Measurements from ENCODE around the gene PFDN2.
"Not testable (repeated sequence)": the region's sequence is repeated elsewhere in the genome, so short reads cannot be mapped to it uniquely, and the experiment has no call there.

Gene PFDN2

DNA sequence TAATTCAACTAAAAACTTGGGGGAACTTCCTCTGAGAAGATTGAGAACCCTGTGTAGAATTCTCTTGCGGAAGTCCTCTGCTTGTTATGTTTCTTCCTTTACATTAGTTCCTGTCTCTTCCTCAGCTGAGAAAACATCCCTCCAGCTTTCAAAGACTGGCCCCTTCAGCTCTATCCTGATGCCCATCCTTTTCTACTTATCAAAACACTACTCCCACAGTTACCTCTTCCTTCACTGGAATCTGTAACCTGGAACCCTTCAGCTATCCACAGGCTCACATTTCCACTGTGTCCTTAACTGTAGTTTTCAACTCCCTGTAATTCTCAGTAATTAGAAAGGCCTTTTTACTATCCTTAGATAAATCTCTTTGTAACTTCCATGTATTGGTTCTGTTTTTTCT, 20.6 kb upstream of the PFDN2 start:
- DNase-seq, result no peak

DNA sequence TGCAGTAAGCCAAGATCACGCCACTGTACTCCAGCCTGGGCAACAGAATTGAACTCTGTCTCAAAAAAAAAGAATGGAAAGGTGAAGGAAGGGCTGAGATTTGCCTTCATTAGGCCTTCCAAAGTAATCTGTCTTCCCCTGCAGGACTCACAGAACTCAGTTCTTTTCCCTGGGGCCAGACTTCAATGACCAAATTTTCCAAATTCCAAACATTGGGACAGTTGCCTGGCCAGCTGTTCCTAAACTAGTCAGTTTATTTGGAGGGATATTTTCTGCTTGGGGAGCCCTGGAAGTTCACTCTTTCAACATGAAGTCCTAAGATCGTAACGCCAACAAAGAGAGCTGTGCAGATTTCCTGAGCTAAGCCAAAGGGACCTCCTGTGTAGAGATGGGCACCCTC, 20.0 kb upstream of the PFDN2 start:
- no peak for DNase-seq

DNA sequence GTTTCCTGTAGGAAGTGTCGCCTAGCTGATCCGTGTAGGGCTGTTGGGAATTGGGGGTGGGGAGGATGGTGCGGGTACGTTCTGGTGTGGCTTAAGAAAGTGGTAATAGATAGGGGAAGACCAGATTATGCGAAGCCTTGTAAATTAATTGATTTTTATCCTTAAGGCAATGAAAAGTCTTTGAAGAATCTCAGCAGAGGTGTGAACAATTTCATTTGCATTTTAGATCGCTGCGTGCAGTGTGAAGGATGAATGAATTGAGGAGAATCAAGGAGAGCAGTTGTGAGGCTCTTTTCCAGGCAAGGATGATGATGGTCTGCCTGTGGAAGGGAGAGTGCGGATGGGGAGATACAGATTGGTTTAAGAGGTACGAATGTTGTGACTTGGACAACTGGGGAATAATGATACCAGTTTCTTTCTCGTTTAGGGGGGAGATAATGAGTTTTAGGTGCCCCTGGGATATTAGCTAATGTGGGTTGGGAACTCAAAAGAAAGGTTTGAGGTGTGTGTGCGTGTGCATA, 15.4 kb upstream of the PFDN2 start:
- no peak for DNase-seq

DNA sequence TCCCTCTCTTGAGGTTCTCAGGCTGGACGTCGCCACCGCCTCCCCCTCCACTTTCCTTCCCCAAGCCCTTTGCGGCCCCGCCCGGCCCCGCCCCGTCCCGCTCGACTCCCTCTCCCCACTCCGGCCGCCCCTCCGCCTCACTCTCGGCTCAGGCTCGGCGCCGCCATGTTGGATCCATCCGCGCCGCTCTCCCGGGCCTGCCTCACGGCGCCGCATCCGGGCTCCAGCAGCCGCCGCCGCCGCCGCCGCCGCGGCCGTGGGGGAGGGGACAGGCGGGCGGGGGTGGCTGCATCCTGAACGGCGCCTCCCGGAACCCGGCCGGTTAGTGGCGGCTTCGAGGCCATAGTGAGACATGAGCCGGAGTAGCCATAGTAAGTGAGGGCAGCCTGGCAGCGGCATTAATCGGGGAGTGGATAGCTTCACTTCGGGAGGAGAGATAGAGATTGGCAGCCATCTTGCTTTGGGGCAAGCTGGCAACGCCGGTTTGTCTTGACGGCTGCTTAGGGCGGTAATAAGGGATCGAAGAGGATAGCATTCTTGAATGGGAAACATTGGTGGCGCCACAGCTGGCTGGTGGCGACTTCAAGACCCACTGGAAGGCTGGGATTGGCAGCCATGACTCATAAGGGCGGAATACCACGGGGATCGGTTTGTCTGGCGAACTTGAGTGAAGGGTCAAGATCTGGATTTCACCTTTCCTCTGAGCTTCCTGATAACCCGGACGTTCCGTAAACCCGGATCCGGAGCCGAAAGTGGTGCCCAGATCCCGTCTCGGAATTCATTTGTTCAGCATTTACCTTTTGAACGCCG, 14.8 kb upstream of the PFDN2 start, which contains the start of gene DEDD:
Gene DEDD (minus strand): TSS at position 258 of the 810 bp plus-strand sequence. CDS start 8,205 bp downstream, outside the sequence.
- peak; percentile 97 for DNase-seq

DNA sequence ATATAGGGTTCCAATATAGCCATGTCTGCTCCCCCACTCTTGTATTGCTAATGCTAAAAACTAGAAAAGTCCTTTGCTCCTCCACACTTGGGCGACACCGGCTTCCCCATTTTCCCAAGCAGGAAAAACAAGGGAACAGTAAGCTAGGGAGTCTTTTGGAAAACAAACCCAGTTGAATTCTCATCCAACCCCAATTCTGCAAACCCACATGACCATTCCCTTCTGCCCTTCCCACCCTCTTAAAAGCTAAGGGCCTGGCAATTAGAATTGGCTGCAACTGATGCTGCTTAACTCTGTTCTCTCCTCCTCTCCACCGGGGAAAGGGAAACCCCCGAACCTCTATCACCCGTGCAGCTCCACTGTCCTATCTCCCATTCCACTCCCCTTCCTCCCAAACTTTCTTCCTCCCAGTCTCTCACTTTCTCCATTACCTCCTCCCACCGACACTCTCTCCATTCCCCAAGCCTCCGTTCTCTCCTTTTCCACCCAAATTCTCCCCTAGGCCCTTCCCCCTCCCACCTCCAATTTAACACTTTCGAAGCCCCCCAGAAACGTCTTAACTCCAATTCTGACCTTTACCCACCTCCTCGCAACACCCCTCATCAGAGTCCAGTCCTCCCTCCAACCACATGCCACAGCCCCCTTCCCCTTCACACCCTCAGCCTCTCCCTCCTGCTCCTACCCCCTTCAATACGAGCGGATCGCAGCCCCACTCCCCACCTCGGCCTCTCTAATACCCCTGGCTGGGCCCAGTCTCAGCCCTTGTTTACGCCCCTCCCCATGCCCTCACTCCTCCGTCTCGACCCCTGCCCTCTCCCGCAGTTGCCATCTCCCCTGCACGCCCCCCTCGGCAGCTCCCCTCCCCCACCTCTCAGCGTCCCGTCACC, 13.9 kb upstream of the PFDN2 start:
- DNase-seq, result no peak

DNA sequence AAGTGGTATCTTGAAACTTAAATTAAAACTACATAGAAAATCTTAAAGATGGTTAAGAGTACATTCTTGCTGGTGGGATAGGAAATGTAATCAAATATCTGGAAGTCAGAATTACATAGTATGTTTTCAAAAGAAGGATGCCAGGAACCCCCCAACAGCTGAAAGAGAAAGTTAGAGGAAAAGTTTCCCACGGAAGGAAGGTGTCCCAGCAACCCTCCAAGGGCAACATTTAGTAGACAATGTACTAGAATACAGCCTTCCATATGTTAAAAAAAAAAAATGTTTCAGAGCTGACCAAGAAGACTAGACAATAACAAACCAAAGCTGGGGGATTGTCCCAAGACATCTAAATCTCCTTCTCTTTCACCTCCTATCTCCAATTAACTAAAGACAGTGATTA, 12.4 kb upstream of the PFDN2 start:
- DNase-seq, result no peak

DNA sequence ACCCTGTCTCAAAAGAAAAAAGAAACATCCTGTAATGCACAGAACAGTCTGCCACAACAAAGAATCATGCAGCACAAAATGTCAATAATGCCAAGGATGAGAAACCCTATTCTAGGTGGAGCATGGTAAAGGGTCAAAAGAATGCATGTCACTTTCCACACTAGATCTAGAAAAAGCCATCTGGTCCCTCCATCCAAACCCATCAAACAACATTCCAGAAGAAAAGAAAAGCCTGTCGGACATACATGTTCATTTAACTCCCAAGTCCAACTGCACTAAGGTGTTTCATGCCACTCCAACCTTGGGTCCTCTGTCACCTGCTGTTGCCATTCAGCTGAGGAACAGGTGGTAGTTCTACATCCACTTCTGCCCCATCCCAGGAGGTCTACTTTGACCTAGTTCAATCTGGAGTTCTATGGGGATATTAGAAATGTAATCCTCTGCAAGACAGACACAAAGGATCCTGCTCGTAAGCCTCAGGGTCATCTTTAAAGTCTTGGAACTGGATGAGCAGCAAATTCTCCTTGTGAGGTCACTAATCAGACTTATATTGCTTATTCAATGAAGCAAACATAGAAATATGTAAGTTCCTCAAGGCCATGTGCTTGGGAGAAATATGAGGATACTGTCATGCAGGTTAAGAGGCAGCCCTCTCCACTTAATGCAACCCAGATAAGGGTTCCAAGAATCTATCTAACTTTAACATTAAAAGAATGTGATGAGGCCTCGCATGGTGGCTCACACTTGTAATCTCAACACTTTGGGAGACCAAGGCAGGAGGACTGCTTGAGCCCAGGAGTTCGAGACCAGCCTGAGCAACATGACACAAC, 11.0 kb upstream of the PFDN2 start:
- DNase-seq, result no peak

DNA sequence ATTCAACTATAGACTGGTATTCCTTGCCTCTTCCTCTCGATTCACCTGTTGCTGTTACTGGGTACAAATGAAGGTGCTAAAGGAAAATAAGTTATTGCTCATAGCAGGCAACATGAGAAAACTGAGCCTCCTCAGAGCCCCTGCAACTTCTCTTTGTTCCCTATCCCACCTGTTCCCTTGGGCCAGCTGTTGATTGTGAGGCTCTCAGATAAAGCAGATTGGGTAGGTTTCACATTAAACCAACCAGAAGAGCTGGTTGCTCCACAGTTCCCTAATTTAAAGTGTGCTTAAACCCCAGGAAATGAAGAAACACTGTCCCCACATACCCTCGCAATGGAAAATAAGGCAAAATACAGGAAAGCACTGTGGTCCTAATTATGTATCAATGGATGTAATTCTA, 9.8 kb upstream of the PFDN2 start:
- DNase-seq, result no peak

DNA sequence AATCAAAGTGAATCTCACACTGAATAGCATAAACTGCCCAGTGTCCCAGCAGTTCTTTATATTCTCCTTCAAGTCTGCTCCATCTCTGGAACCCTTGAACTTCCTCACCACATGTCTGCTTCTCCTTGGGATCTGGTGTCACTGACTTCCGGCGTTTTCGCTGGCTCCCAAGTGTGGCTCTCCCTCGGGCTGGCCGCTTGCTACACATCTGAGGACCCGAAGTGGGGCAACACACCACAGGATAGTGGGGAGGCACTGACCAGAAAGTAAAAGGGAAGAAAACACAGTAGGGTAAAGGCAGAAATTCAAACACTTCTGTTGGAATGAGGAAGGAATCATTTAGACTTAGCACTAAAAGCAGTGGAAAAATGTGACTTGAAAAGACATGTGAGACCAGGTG, 5.1 kb upstream of the PFDN2 start:
- no peak for DNase-seq

DNA sequence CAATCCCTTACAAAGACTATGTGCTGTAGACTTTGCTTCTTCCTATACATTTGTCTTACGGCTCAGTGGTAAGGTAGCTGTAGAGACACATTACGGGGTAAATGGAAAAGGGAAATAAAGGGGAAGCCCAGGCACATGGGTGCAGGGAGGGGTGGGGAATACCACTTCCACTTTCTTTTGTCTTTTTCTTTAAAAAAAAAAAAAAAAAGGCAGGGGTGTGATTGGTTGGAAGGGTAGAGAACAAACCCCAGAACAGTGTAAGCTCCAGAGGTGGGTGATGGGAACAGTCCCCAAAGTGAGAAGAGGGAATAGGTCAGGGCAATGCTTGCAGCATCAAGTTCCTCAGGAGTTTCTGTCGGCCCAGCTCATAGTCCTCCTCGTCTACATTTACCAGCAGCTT, 4.0 kb upstream of the PFDN2 start:
- no peak for DNase-seq

DNA sequence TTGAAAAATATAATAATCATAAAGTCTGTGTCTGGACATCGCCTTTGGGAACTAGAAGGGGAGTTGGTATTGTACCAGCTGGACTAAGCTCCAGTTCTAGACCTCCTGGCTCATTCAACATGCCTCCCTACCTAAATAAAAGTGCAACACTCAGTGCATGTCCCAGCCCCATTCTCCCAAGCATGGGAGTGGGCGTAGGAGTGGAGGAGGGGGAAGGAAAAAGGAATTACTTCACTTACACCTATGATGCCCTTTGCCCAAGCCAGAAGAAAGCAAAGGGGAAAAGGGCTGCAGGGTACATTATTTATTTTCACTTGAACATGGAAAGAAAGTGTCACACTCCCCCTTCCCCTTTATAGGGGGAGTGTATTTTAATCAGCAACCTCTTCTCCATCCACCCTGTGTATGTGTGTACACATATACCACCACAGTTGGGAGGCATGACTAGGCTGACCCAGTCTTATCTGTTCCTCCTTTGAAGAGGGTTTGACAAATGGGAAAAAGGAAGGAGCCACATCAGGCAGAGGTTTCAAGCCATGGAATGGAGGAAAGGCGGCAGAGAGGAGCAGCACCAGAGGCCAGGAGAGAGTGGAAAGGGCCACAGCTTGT, 3.3 kb upstream of the PFDN2 start:
- DNase-seq, result no peak

DNA sequence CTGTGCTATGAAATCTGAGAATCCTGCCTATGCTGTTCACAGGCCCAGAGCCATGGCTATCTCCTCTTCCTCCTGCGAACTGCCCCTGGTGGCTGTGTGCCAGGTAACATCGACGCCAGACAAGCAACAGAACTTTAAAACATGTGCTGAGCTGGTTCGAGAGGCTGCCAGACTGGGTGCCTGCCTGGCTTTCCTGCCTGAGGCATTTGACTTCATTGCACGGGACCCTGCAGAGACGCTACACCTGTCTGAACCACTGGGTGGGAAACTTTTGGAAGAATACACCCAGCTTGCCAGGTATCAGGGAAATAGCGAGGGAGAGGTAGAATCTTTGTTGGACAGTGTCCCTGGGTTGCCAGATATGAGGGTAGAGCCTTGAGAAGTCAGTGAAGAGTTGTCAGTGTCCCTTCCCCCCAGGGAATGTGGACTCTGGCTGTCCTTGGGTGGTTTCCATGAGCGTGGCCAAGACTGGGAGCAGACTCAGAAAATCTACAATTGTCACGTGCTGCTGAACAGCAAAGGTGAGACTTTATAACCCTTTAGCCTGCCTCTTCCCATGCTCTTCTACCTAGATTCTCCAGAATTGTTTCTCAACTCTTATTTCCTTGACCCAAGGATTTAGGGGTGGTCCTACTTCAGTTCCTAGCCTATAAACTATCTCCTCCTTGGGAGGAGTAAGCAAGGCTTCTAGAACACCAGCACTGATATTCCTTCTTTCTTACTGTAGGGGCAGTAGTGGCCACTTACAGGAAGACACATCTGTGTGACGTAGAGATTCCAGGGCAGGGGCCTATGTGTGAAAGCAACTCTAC, 1.5 kb upstream of the PFDN2 start:
- peak; percentile 70 for DNase-seq

DNA sequence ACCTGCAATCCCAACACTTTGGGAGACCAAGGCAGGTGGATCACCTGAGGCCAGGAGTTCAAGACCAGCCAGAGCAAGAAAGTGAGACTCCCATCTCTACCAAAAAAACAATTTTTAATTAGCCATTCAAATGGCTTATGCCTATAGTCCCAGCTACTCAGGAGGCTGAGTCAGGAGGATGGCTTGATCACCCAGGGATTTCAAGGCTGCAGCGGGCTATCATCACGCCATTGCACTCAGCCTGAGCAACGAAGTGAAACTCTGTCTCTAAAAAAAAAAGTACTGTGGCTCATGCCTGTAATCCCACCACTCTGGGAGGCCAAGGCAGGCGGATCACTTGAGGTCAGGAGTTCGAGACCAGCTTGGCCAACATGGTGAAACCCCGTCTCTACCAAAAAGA, 1.9 kb downstream of the PFDN2 start:
- not testable (repeated sequence) for DNase-seq

DNA sequence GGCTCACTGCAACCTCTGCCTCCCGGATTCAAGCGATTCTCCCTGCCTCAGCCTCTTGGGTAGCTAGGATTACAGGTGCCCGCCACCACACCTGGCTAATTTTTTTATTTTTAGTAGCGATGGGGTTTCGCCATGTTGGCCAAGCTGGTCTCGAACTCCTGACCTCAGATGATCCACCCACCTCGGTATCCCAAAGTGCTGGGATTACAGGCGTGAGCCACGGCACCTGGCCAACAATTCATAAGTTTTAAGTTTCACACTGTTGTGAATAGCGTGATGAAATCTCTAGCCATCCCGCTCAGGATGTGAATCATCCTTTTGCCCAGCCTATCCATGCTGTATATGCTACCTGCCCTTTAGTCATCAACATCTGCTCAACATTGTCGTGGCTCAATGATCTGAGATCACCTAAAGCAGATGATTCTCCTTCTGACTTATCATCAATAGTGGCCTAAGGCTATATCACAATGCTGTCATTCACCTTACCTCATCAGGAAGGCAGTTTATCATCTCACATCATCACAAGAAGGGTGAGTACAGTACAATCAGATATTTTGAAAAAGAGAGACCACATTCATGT, 2.6 kb downstream of the PFDN2 start:
- DNase-seq, result no peak

DNA sequence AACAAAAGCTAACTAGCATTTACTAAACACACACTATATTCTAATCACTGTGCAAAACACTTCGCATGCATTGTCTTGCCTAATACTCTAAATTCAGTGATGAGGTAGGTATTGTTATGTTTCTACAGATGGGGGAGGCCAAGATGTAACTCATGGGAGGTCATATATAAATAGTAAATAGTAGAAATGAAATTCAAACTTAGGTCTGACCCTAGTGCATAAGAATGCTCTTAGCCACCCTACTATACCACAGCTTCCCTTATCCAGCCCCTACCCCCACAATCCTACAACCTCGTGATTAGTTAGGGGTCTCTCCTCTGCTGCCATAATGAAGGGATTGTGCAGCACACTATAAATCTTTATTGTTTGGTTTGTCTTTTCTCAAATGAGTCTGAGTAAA, 3.3 kb downstream of the PFDN2 start:
- DNase-seq, result no peak

DNA sequence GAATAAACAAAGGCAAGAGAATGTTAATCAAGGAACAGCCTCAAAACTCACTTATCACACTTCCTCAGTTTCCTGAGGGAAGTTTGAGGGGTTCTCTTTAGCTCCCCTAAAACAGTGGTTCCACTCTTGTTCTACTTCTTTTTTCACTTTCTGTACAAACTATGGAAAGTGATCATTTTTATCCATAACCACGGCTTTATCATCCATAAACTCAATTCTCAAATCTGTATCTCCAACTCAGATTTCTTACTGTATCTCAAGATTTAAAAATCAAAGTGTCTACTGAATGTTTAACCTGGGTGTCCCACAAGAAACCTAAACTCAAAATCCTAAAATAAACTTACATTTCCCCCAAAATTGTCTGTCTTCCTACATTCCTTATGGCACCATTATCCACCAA, 3.9 kb downstream of the PFDN2 start:
- DNase-seq, result no peak

DNA sequence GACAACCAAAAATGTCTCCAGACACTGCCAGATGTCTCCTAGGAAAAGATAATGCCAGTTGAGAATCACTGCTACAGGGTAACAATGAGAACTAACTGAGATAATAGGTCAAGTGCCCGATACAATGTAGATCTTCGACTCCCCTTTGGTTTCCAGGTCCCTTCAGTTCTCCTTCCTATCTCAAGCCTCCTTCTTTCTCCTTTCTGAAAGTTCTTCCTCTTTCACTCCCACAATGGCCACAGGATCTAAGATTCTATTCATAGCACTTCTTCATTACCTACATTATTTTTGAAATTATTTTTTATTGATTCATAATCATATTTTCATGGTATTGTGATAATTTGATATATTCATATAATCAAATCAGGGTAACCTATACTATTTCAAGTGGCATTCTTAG, 6.3 kb downstream of the PFDN2 start:
- no peak for DNase-seq

DNA sequence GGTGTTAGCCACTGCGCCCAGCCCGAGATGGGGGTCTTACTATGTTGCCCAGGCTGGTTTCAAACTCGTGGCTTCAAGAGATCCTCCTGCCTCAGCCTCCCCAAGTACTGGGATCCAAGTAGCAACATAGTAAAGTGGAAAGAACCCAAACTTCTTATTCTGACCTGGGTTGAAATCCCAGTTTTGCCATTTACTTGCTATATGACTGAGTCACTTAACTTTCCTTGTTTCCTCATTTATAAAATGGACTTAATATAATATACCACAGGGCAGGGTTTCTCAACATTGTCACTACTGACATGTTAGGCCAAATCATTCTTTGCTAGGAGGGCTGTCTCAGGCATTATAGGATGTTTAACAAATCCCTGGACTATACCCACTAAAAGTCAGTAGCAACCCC, 6.7 kb downstream of the PFDN2 start:
- DNase-seq, result no peak

DNA sequence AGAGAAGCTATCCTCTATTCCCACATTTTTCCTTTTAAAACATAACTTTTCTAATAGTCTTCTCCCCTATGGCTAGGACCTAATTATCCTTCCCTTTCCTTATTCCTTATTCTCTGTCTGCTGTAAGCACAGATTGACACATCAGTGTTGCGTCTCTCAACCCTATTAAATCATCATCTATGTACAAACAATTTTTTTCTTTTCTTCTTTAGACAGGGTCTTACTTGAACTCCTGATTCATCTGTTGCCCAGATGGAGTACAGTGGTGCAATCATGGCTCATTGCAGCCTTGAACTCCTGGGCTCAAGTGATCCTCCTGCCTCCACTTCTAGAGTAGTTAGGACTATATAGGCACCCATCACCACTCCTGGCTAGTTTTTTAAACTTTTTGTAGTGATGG, 11.4 kb downstream of the PFDN2 start:
- no peak for DNase-seq

DNA sequence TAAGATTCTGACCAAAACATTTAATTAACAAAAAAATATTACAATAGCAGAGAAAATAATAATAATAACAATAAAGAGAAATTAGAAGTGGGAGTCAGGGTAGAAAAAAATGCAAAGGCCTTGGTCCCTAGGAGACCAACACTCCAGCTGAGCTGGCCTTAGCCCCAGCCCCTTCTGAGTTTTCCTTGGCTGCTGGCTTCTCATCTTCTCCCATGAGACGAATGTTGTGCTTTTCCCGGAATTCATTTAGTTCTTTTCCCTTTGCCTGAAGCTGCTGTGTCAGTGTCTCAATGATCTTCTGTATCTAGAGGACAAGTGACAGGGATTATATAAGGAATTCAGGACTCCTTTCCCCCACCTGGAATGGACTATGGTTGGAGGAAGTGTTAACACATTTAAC, 17.3 kb downstream of the PFDN2 start:
- no peak for DNase-seq

All from femur (tissue), 1 donor.